PC-9 (cell line): ENCODE results near the gene PUM1. TPM values are rescaled to one million over a fixed set of nuclear protein-coding genes. Genes with fewer than 3 reads are reported as not detected.

Source experiments
- BruUV-seq: library from RNA; stranded (reverse); fragments of 400-500 nt; replicated peaks from 2 replicates; lab custom pipeline; 2021; lab: Mats Ljungman, UMichigan
- CTCF ChIA-PET: fragments of 300-600 bp; sonication (Branson Sonifier 250); formaldehyde crosslinking; loops from one replicate; lab custom pipeline; 2022; ENCODE audit warnings: antibody characterized with exemption; lab: Charles Lee
- POLR2A ChIA-PET: fragments of 300-600 bp; sonication (Branson Sonifier 250); formaldehyde crosslinking; loops from one replicate; lab custom pipeline; 2022; ENCODE audit warnings: antibody characterized with exemption; ENCODE audit not compliant: unreplicated experiment; lab: Charles Lee
- DNase-seq, 2 experiments: peaks; one replicate each; pipeline versions ENCODE4 v3.0.0 to v3.0.0-alpha.2; 2015 to 2022; ENCODE audit warnings: mixed read lengths in 1 of 2
- H2AFZ ChIP-seq: fragments of 200-600 bp; sonication (generic); 2 replicates; pipeline ENCODE4 v1.8.1; 2017; ENCODE audit warnings: antibody characterized with exemption
- H3F3A ChIP-seq: fragments of 200-600 bp; sonication (generic); 2 replicates; pipeline ENCODE4 v1.8.1; 2017; ENCODE audit warnings: antibody characterized with exemption, mild to moderate bottlenecking, low read depth; ENCODE audit not compliant: insufficient read depth
- H3K27ac ChIP-seq: fragments of 200-600 bp; sonication (generic); 2 replicates; pipeline ENCODE4 v1.6.1; 2016; ENCODE audit warnings: mixed run types
- H3K27me3 ChIP-seq: fragments of 200-600 bp; sonication (generic); 2 replicates; pipeline ENCODE4 v1.6.1; 2016; ENCODE audit warnings: low read depth, mixed run types; ENCODE audit not compliant: insufficient read depth
- H3K36me3 ChIP-seq: fragments of 200-600 bp; sonication (generic); 2 replicates; pipeline ENCODE4 v1.6.1; 2016; ENCODE audit warnings: low read depth, mixed run types
- H3K4me1 ChIP-seq: fragments of 200-600 bp; sonication (generic); replicated peaks from 2 replicates; pipeline ENCODE4 v1.6.1; 2016; ENCODE audit warnings: mixed run types; ENCODE audit not compliant: insufficient read depth
- H3K4me2 ChIP-seq: fragments of 200-600 bp; sonication (generic); 2 replicates; pipeline ENCODE4 v1.6.1; 2017; ENCODE audit warnings: mixed run types
- H3K4me3 ChIP-seq: fragments of 200-600 bp; sonication (generic); 2 replicates; pipeline ENCODE4 v1.6.1; 2016; ENCODE audit warnings: mixed run types
- H3K79me2 ChIP-seq: fragments of 200-600 bp; sonication (generic); 2 replicates; pipeline ENCODE4 v1.6.1; 2017; ENCODE audit warnings: low read depth, mixed run types
- H3K9me2 ChIP-seq: fragments of 200-600 bp; sonication (generic); 2 replicates; pipeline ENCODE4 v1.8.1; 2017; ENCODE audit warnings: mild to moderate bottlenecking; ENCODE audit not compliant: insufficient read depth
- H3K9me3 ChIP-seq: fragments of 200-600 bp; sonication (generic); 2 replicates; pipeline ENCODE4 v1.8.1; 2016; ENCODE audit warnings: low read depth; ENCODE audit not compliant: insufficient read depth
- H4K20me1 ChIP-seq: fragments of 200-600 bp; sonication (generic); 2 replicates; pipeline ENCODE4 v1.8.1; 2017; ENCODE audit not compliant: insufficient read depth
- CTCF ChIP-seq: fragments of 200-600 bp; sonication (generic); conservative IDR thresholded peaks from 2 replicates; pipeline ENCODE4 v1.6.1; 2017; ENCODE audit warnings: mixed run types, antibody characterized with exemption, mild to moderate bottlenecking, moderate library complexity
- EZH2 ChIP-seq: fragments of 200-600 bp; sonication (generic); IDR thresholded peaks from 2 replicates; pipeline ENCODE4 v1.8.0; 2017; ENCODE audit warnings: antibody characterized with exemption, low read depth
- intact Hi-C: fragments of 100-400 bp; cut with micrococcal nuclease; formaldehyde crosslinking; loops from one replicate; pipeline ENCODE4 v1.10.0; 2022; ENCODE audit not compliant: unreplicated experiment
- total RNA-seq: library from RNA; stranded (reverse); gene quantifications from 2 replicates; pipeline ENCODE4 v1.2.3, GENCODE V29; 2021

PUM1 gene
- total RNA-seq, 1 experiment from 2014 or later: 117 TPM

GRCh38 chr1:31004231-31004621 lies 61.3 kb downstream of the PUM1 start:
- peaks cover 11% of the 10 kb centered on the region; the same call in 1 of the 2 replicates for H3K4me1 ChIP-seq
- H3K4me2 ChIP-seq: no peak overlapping the region
- DNase-seq: no peak
- ChIA-PET CTCF (no interaction called here), POLR2A (no interaction called here)
- no peaks in the 10 kb centered on the region for H3K9me3 ChIP-seq
- peaks cover 82% of the 10 kb centered on the region for H4K20me1 ChIP-seq
- no peaks in the 10 kb centered on the region for H3K9me2 ChIP-seq
- no peak for TF ChIP-seq CTCF
- no peak for TF ChIP-seq EZH2
- H3K27me3 ChIP-seq: no peaks in the 10 kb centered on the region
- H3K4me3 ChIP-seq: no peak overlapping the region
- intact Hi-C loops: no loop called here
- H3K36me3 ChIP-seq: 0 out of 2 replicates have a peak, but pooled peaks cover 5% of the 10 kb centered on the region
- no peak overlapping the region for H2AFZ ChIP-seq
- no peak overlapping the region for H3K27ac ChIP-seq
- no peaks in the 10 kb centered on the region; the same call in 1 of the 2 replicates for H3F3A ChIP-seq
- peaks cover 89% of the 10 kb centered on the region for H3K79me2 ChIP-seq
- no TSS peak for BruUV-seq

- H3K79me2 ChIP-seq: peaks cover 89% of the 10 kb centered on the region
- POLR2A ChIA-PET: no interaction called here
- no peaks in the 10 kb centered on the region for H3K9me3 ChIP-seq
- TF ChIP-seq CTCF: no peak
- no peak for TF ChIP-seq EZH2
- H4K20me1 ChIP-seq: peaks cover 82% of the 10 kb centered on the region
- intact Hi-C loops: no loop called here
- no peak for DNase-seq
- no peak overlapping the region for H3K4me2 ChIP-seq
- H3K4me1 ChIP-seq: peaks cover 11% of the 10 kb centered on the region; the same call in 1 of the 2 replicates
- H3K9me2 ChIP-seq: no peaks in the 10 kb centered on the region
- CTCF ChIA-PET: no interaction called here
- no TSS peak for BruUV-seq
- H3K27me3 ChIP-seq: no peaks in the 10 kb centered on the region
- no peak overlapping the region for H2AFZ ChIP-seq
- H3K36me3 ChIP-seq: 0 out of 2 replicates have a peak, but pooled peaks cover 5% of the 10 kb centered on the region
- no peak overlapping the region for H3K4me3 ChIP-seq
- H3F3A ChIP-seq: no peaks in the 10 kb centered on the region; the same call in 1 of the 2 replicates
- H3K27ac ChIP-seq: no peak overlapping the region
Observed at GRCh38 chr1:31003613-31004230, 61.8 kb downstream of the PUM1 start.

GRCh38 chr1:31000301-31000700 lies 65.2 kb downstream of the PUM1 start:
- Histone ChIP-seq H3F3A (no peaks in the 10 kb centered on the region; the same call in 1 of the 2 replicates), H3K4me3 (no peak overlapping the region), H3K4me2 (no peak overlapping the region), H4K20me1 (peaks cover 83% of the 10 kb centered on the region), H3K4me1 (no peaks in the 10 kb centered on the region), H3K27me3 (no peaks in the 10 kb centered on the region), H3K36me3 (0 out of 2 replicates have a peak, but pooled peaks cover 5% of the 10 kb centered on the region), H3K9me3 (no peaks in the 10 kb centered on the region), H3K9me2 (no peaks in the 10 kb centered on the region), H2AFZ (no peak overlapping the region), H3K27ac (no peak overlapping the region), H3K79me2 (peaks cover 91% of the 10 kb centered on the region)
- TF ChIP-seq CTCF: no peak
- TF ChIP-seq EZH2: no peak
- DNase-seq: no peak
- ChIA-PET POLR2A (interaction anchor here (0.6 kb wide), 1 partner anchor 287 kb away, joined by 3 read pairs; no protein-coding TSS in a partner anchor), CTCF (no interaction called here)
- BruUV-seq: no TSS peak
- intact Hi-C loops: no loop called here
